H1 (cell line): ENCODE measurements around the gene DUSP9. TPM values are rescaled to one million over a fixed set of nuclear protein-coding genes. Genes with fewer than 3 reads are reported as not detected.

Source experiments
- CTCF ChIA-PET: fragments of 300-600 bp; sonication (Branson Sonifier 250); formaldehyde crosslinking; loops from one replicate; lab custom pipeline; 2021; ENCODE audit not compliant: partially characterized antibody; lab: Charles Lee
- POLR2A ChIA-PET: fragments of 300-600 bp; sonication (Branson Sonifier 250); formaldehyde crosslinking; loops from one replicate; lab custom pipeline; 2021; ENCODE audit warnings: inconsistent platforms; ENCODE audit not compliant: partially characterized antibody; lab: Charles Lee
- DNase-seq, 2 experiments: peaks; one replicate each; pipeline versions ENCODE4 v3.0.0 to v3.0.0-alpha.2; 2010 to 2022; ENCODE audit warnings: low spot score in 2 of 2, low read depth in 1 of 2, mixed read lengths in 1 of 2
- FAIRE-seq: peaks from 2 replicates; lab custom pipeline; 2011; peaks lifted over from hg19 to GRCh38; lab: Jason Lieb, UNC
- H2AFZ ChIP-seq: 2 replicates; pipeline ENCODE4 v1.8.1; 2012; ENCODE audit warnings: low read length, inconsistent platforms
- H2AK5ac ChIP-seq: 2 replicates; pipeline ENCODE4 v1.6.1; 2013; ENCODE audit warnings: low read depth, low read length
- H2BK120ac ChIP-seq: replicated peaks from 2 replicates; pipeline ENCODE3; 2013; ENCODE audit warnings: low read depth, low read length, inconsistent platforms
- H2BK12ac ChIP-seq: 2 replicates; pipeline ENCODE4 v1.6.1; 2013; ENCODE audit warnings: low read depth, low read length
- H2BK15ac ChIP-seq: 2 replicates; pipeline ENCODE4 v1.6.1; 2013; ENCODE audit warnings: low read length
- H2BK20ac ChIP-seq: 2 replicates; pipeline ENCODE4 v1.6.1; 2013; ENCODE audit warnings: low read length
- H2BK5ac ChIP-seq: 2 replicates; pipeline ENCODE4 v1.6.1; 2013; ENCODE audit warnings: low read depth, low read length
- H3K14ac ChIP-seq: 2 replicates; pipeline ENCODE4 v1.6.1; 2013; ENCODE audit warnings: inconsistent platforms; ENCODE audit not compliant: insufficient read length
- H3K18ac ChIP-seq: 2 replicates; pipeline ENCODE4 v1.6.1; 2013; ENCODE audit warnings: low read length; ENCODE audit errors: extremely low read depth
- H3K23ac ChIP-seq: 2 replicates; pipeline ENCODE4 v1.6.1; 2013; ENCODE audit warnings: inconsistent platforms; ENCODE audit not compliant: insufficient read length
- H3K23me2 ChIP-seq: 2 replicates; pipeline ENCODE4 v1.6.1; 2013; ENCODE audit warnings: low read depth, low read length
- H3K27ac ChIP-seq: 2 replicates; pipeline ENCODE4 v1.6.1; 2011; ENCODE audit warnings: low read depth, low read length, inconsistent platforms
- H3K27me3 ChIP-seq, 4 experiments: replicated peaks in 1 of 4; 1 replicate in 1 of 4; 2 replicates in 3 of 4; pipeline versions ENCODE4 v1.6.1 to v1.8.1; 2011 to 2013; ENCODE audit warnings: low read length in 3 of 4, mild to moderate bottlenecking in 3 of 4, inconsistent platforms in 2 of 4, mixed read lengths in 2 of 4, moderate library complexity in 1 of 4; ENCODE audit not compliant: control insufficient read depth in 3 of 4, insufficient read depth in 3 of 4; ENCODE audit errors: extremely low read depth in 1 of 4
- H3K36me3 ChIP-seq, 4 experiments: 2 replicates each; pipeline versions ENCODE4 v1.6.1 to v1.8.1; 2011 to 2013; ENCODE audit warnings: mild to moderate bottlenecking in 4 of 4, low read length in 3 of 4, moderate library complexity in 2 of 4, control low read depth in 1 of 4, inconsistent platforms in 1 of 4; ENCODE audit not compliant: insufficient read depth in 4 of 4, control insufficient read depth in 2 of 4
- H3K4ac ChIP-seq: replicated peaks from 2 replicates; pipeline ENCODE3; 2013; ENCODE audit warnings: low read length, low read depth, mixed read lengths, inconsistent platforms; ENCODE audit not compliant: insufficient read length
- H3K4me1 ChIP-seq, 4 experiments: replicated peaks in 1 of 4; 1 replicate in 1 of 4; 2 replicates in 3 of 4; pipeline versions ENCODE4 v1.6.1 to v1.8.1; 2011 to 2013; ENCODE audit warnings: low read length in 3 of 4, inconsistent platforms in 2 of 4, mixed read lengths in 1 of 4; ENCODE audit not compliant: insufficient read depth in 4 of 4, control insufficient read depth in 3 of 4
- H3K4me2 ChIP-seq, 2 experiments: 2 replicates each; pipeline versions ENCODE4 v1.6.1 to v1.8.1; 2011 to 2013; ENCODE audit warnings: low read depth in 2 of 2, low read length in 2 of 2, control low read depth in 1 of 2, inconsistent platforms in 1 of 2, mild to moderate bottlenecking in 1 of 2; ENCODE audit not compliant: insufficient read depth in 1 of 2
- H3K4me3 ChIP-seq, 4 experiments: fragments of 200-600, 300-600 bp in 1 of 4; sonication (generic), shearing (Covaris generic), sonication (Bioruptor Twin) in 1 of 4; 2 replicates each; pipeline versions ENCODE4 v1.5.1 to v1.8.1; 2011 to 2016; ENCODE audit warnings: low read length in 4 of 4, low read depth in 3 of 4, control low read depth in 2 of 4, inconsistent platforms in 2 of 4, mild to moderate bottlenecking in 2 of 4, mixed read lengths in 1 of 4, moderate library complexity in 1 of 4; ENCODE audit not compliant: insufficient read depth in 2 of 4; ENCODE audit errors: extremely low read depth in 1 of 4
- H3K56ac ChIP-seq: replicated peaks from 2 replicates; pipeline ENCODE3; 2013; ENCODE audit warnings: low read depth, mild to moderate bottlenecking, mixed read lengths, low read length, inconsistent platforms; ENCODE audit not compliant: insufficient read length
- H3K79me1 ChIP-seq: 2 replicates; pipeline ENCODE4 v1.6.1; 2013; ENCODE audit warnings: low read depth, low read length, control low read depth
- H3K79me2 ChIP-seq, 2 experiments: 2 replicates each; pipeline versions ENCODE4 v1.6.1 to v1.8.1; 2012 to 2013; ENCODE audit warnings: low read length in 2 of 2, mild to moderate bottlenecking in 2 of 2, inconsistent platforms in 1 of 2; ENCODE audit not compliant: insufficient read depth in 2 of 2, control insufficient read depth in 1 of 2
- H3K9ac ChIP-seq, 4 experiments: replicated peaks in 1 of 4; 1 replicate in 1 of 4; 2 replicates in 3 of 4; pipeline versions ENCODE4 v1.6.1 to v1.8.1; 2011 to 2013; ENCODE audit warnings: low read depth in 3 of 4, low read length in 3 of 4, control low read depth in 2 of 4, mild to moderate bottlenecking in 2 of 4, moderate library complexity in 2 of 4, inconsistent platforms in 1 of 4; ENCODE audit errors: extremely low read depth in 1 of 4
- H3K9me3 ChIP-seq, 2 experiments: 2 replicates each; pipeline versions ENCODE4 v1.6.1 to v1.8.1; 2012 to 2013; ENCODE audit warnings: mild to moderate bottlenecking in 2 of 2, moderate library complexity in 2 of 2, control low read depth in 1 of 2, inconsistent platforms in 1 of 2, low read depth in 1 of 2, low read length in 1 of 2, mixed read lengths in 1 of 2; ENCODE audit not compliant: insufficient read depth in 2 of 2
- H4K20me1 ChIP-seq, 2 experiments: replicated peaks in 1 of 2; 2 replicates each; pipeline versions ENCODE3 to v1.8.1; 2011 to 2013; ENCODE audit warnings: inconsistent platforms in 2 of 2, low read length in 2 of 2, mild to moderate bottlenecking in 1 of 2; ENCODE audit not compliant: insufficient read depth in 2 of 2, control insufficient read depth in 1 of 2
- H4K5ac ChIP-seq: 2 replicates; pipeline ENCODE4 v1.6.1; 2013; ENCODE audit warnings: low read length, low read depth, mixed read lengths, inconsistent platforms; ENCODE audit not compliant: insufficient read length
- H4K8ac ChIP-seq: 2 replicates; pipeline ENCODE4 v1.8.0; 2013; ENCODE audit warnings: mild to moderate bottlenecking, moderate library complexity, low read length, inconsistent platforms; ENCODE audit not compliant: insufficient read depth; ENCODE audit errors: extremely low read depth
- H4K91ac ChIP-seq: replicated peaks from 2 replicates; pipeline ENCODE3; 2013; ENCODE audit warnings: low read length, mixed read lengths, inconsistent platforms; ENCODE audit not compliant: insufficient read length
- BCL11A ChIP-seq, 2 experiments: IDR thresholded peaks; one replicate each; pipeline ENCODE4 v1.6.1; 2011; ENCODE audit warnings: low read depth in 2 of 2, low read length in 2 of 2, mild to moderate bottlenecking in 2 of 2
- MAX ChIP-seq: IDR thresholded peaks from 2 replicates; pipeline ENCODE4 v1.6.1; 2012; ENCODE audit warnings: inconsistent platforms
- RAD21 ChIP-seq, 2 experiments: IDR thresholded peaks in 1 of 2; conservative IDR thresholded peaks in 1 of 2; 2 replicates each; pipeline ENCODE4 v1.6.1; 2011; ENCODE audit warnings: low read depth in 2 of 2, low read length in 2 of 2, improper control_type of control experiment in 1 of 2, inconsistent platforms in 1 of 2, mild to moderate bottlenecking in 1 of 2, moderate library complexity in 1 of 2
- SIRT6 ChIP-seq: IDR thresholded peaks from one replicate; pipeline ENCODE4 v1.7.1; 2012; ENCODE audit warnings: low read length, inconsistent platforms
- TCF12 ChIP-seq: IDR thresholded peaks from 2 replicates; pipeline ENCODE4 v1.6.1; 2011; ENCODE audit warnings: low read depth, mild to moderate bottlenecking, low read length
- ZNF274 ChIP-seq: IDR thresholded peaks from 2 replicates; pipeline ENCODE4 v1.7.0; 2012; ENCODE audit warnings: low read length, borderline replicate concordance; ENCODE audit errors: extremely low read depth
- WGBS, 2 experiments: shearing (Covaris generic) in 1 of 2; methylation state at CpG; one replicate each; pipeline versions ENCODE4 v1.1.6 to v1.1.7; 2013 to 2015; ENCODE audit warnings: low lambda C conversion rate in 2 of 2, mixed read lengths in 2 of 2, inconsistent platforms in 1 of 2, low coverage in 1 of 2, missing lambda C conversion rate in 1 of 2; ENCODE audit not compliant: insufficient replicate concordance in 2 of 2, insufficient coverage in 1 of 2, insufficient read length in 1 of 2; ENCODE audit errors: extremely low coverage in 1 of 2, missing lambda C conversion rate in 1 of 2; 5-methylcytosine and 5-hydroxymethylcytosine counted together
- polyA plus RNA-seq, 7 experiments: library from polyadenylated mRNA; depleted of rRNA in 3 of 7; stranded (reverse) in 5 of 7; unstranded in 2 of 7; fragments of >200 nt in 5 of 7; fragments of 200-250 nt in 2 of 7; gene quantifications; 1 replicate in 5 of 7; 2 replicates in 1 of 7; 4 replicates in 1 of 7; pipeline versions ENCODE4 v1.2.1 to v1.2.3, GENCODE V29; 2011 to 2013; ENCODE audit warnings: missing spikeins in 2 of 7, mixed read lengths in 2 of 7
- total RNA-seq: library from RNA; stranded (reverse); fragmentation: NEBNext Ultra II Directional; extraction: Animal tissue kit (Norgen Biotek cat#: 25700); gene quantifications from 2 replicates; pipeline ENCODE4 v1.2.1, GENCODE V29; 2021

The DUSP9 gene
- total and polyA plus RNA-seq, 2 of the 8 experiments (the other 6 are each of a cell fraction or from before 2014, with no cell fraction given) = 0.80 to 1.1 TPM

GRCh38 chrX:153638041-153638371, 9.0 kb upstream of the DUSP9 start:
- H3K27me3 ChIP-seq = peaks cover 11 to 25% (median 24%) of the 10 kb centered on the region in 4 experiments
- ChIA-PET CTCF (interaction anchor here (0.9 to 21.6 kb wide), 4 partner anchors 11 to 99 kb away, joined by 3 to 408 read pairs (median 4); partner anchors contain the start of gene DUSP9), POLR2A (interaction anchor here (1.5 kb wide), 1 partner anchor 14 kb away, joined by 3 read pairs; no protein-coding TSS in a partner anchor)
- FAIRE-seq = no peak
- no peak overlapping the region for H3K23ac ChIP-seq
- H2AK5ac ChIP-seq = no peak overlapping the region
- WGBS, 2 experiments = 100% methylated on average over 2 of the region's 6 CpGs; no CpG with 5 or more reads in 1 of the 2 experiments
- no peaks in the 10 kb centered on the region; a peak in 1 of 4 replicates for H3K9me3 ChIP-seq
- no peak overlapping the region for H3K14ac ChIP-seq
- H4K91ac ChIP-seq = no peak overlapping the region
- no peak overlapping the region for H4K5ac ChIP-seq
- H3K27ac ChIP-seq = no peak overlapping the region
- no peaks in the 10 kb centered on the region for H3K36me3 ChIP-seq
- H2BK15ac ChIP-seq = no peak overlapping the region
- H3K79me2 ChIP-seq = no peaks in the 10 kb centered on the region
- no peak overlapping the region for H3K18ac ChIP-seq
- no peak overlapping the region for H2BK5ac ChIP-seq
- no peaks in the 10 kb centered on the region for H3K79me1 ChIP-seq
- H4K8ac ChIP-seq = no peak overlapping the region
- no peak overlapping the region for H2AFZ ChIP-seq
- H3K23me2 ChIP-seq = peaks cover 3% of the 10 kb centered on the region; the same call in 1 of the 2 replicates
- no peak for DNase-seq
- no peak overlapping the region for H3K4ac ChIP-seq
- no peak overlapping the region for H2BK12ac ChIP-seq
- no peak overlapping the region for H2BK120ac ChIP-seq
- no peak overlapping the region for H2BK20ac ChIP-seq
- peaks cover 0 to 12% (median 6%) of the 10 kb centered on the region in 4 experiments; a peak in 5 of 7 replicates for H3K4me1 ChIP-seq
- H4K20me1 ChIP-seq = peaks cover 0 to 3% of the 10 kb centered on the region in 2 experiments
- no peak overlapping the region for H3K56ac ChIP-seq
- no peak overlapping the region for H3K4me3 ChIP-seq
- H3K9ac ChIP-seq = no peak overlapping the region
- no peak overlapping the region for H3K4me2 ChIP-seq
- no peak for TF ChIP-seq SIRT6
- TF ChIP-seq TCF12 = no peak
- no peak for TF ChIP-seq BCL11A (IDR thresholded peaks at IDR 0.05; ENCODE audit: low read depth in 2 of 2, low read length in 2 of 2)
- TF ChIP-seq ZNF274 = no peak
- no peak for TF ChIP-seq MAX
- TF ChIP-seq RAD21 (IDR thresholded peaks at IDR 0.05 in 1 of 2, conservative IDR thresholded peaks at IDR 0.05 in 1 of 2; ENCODE audit: low read depth in 2 of 2, low read length in 2 of 2) = no peak
